GM23338 (cell line): ENCODE measurements around the gene CD82. TPM values are rescaled to one million over a fixed set of nuclear protein-coding genes. Genes with fewer than 3 reads are reported as not detected.
"Not testable (repeated sequence)": the region's sequence is repeated elsewhere in the genome, so short reads cannot be mapped to it uniquely, and the experiment has no call there.

Experiments used
- ATAC-seq: fragments of 200-7000 bp; cut with Tn5 transposase; 3 replicates; pipeline ENCODE4 v1.9.1; 2020
- DNase-seq: peaks from one replicate; pipeline ENCODE4 v3.0.0-alpha.2; 2015; ENCODE audit warnings: low spot score
- H2AFZ ChIP-seq: fragments of 200-600 bp; sonication (generic); 2 replicates; pipeline ENCODE4 v1.8.0; 2016; ENCODE audit warnings: antibody characterized with exemption, mild to moderate bottlenecking, moderate library complexity
- H3F3A ChIP-seq: fragments of 200-600 bp; sonication (generic); replicated peaks from 2 replicates; pipeline ENCODE4 v1.8.0; 2017; ENCODE audit warnings: antibody characterized with exemption, mixed run types, low read depth
- H3K27ac ChIP-seq: fragments of 200-600 bp; sonication (generic); 2 replicates; pipeline ENCODE4 v1.6.1; 2016; ENCODE audit warnings: low read depth
- H3K27me3 ChIP-seq: fragments of 200-600 bp; sonication (generic); 2 replicates; pipeline ENCODE4 v1.8.0; 2016; ENCODE audit warnings: mild to moderate bottlenecking, mixed run types, moderate library complexity; ENCODE audit not compliant: insufficient read depth
- H3K36me3 ChIP-seq: fragments of 200-600 bp; sonication (generic); 2 replicates; pipeline ENCODE4 v1.8.0; 2016; ENCODE audit warnings: mild to moderate bottlenecking; ENCODE audit not compliant: insufficient read depth
- H3K4me1 ChIP-seq: fragments of 200-600 bp; sonication (generic); 2 replicates; pipeline ENCODE4 v1.8.0; 2016; ENCODE audit warnings: mild to moderate bottlenecking, moderate library complexity; ENCODE audit not compliant: insufficient read depth
- H3K4me2 ChIP-seq: fragments of 200-600 bp; sonication (generic); 2 replicates; pipeline ENCODE4 v1.7.1; 2017; ENCODE audit warnings: mixed run types
- H3K4me3 ChIP-seq: fragments of 200-600 bp; sonication (generic); 2 replicates; pipeline ENCODE4 v1.6.1; 2016; ENCODE audit warnings: mixed run types
- H3K79me2 ChIP-seq: fragments of 200-600 bp; sonication (generic); replicated peaks from 2 replicates; pipeline ENCODE4 v1.8.0; 2017; ENCODE audit warnings: mild to moderate bottlenecking; ENCODE audit not compliant: insufficient read depth
- H3K9me2 ChIP-seq: fragments of 200-600 bp; sonication (generic); 2 replicates; pipeline ENCODE4 v1.8.0; 2017; ENCODE audit not compliant: insufficient read depth
- H4K20me1 ChIP-seq: fragments of 200-600 bp; sonication (generic); replicated peaks from 2 replicates; pipeline ENCODE4 v1.8.0; 2017; ENCODE audit warnings: mild to moderate bottlenecking; ENCODE audit not compliant: insufficient read depth
- H3K27ac Mint-ChIP-seq: 2 replicates; pipeline ENCODE4 v1.8.0; 2020; ENCODE audit warnings: inconsistent platforms, mild to moderate bottlenecking, moderate library complexity, mixed read lengths
- H3K27me3 Mint-ChIP-seq: 3 replicates; pipeline ENCODE4 v1.8.0; 2022; ENCODE audit warnings: low read depth, mild to moderate bottlenecking, moderate library complexity, mixed read lengths, inconsistent platforms; ENCODE audit not compliant: insufficient read depth, poor library complexity
- H3K36me3 Mint-ChIP-seq: 3 replicates; pipeline ENCODE4 v1.8.0; 2021; ENCODE audit warnings: low read depth, mild to moderate bottlenecking, inconsistent platforms, moderate library complexity, mixed read lengths
- H3K4me1 Mint-ChIP-seq: 3 replicates; pipeline ENCODE4 v1.8.0; 2020; ENCODE audit warnings: mild to moderate bottlenecking, inconsistent platforms, mixed read lengths
- H3K4me3 Mint-ChIP-seq: 3 replicates; pipeline ENCODE4 v1.8.0; 2021; ENCODE audit warnings: moderate library complexity, mild to moderate bottlenecking, inconsistent platforms, mixed read lengths
- H3K9me3 Mint-ChIP-seq: 3 replicates; pipeline ENCODE4 v1.8.0; 2020; ENCODE audit warnings: moderate library complexity, mild to moderate bottlenecking, inconsistent platforms, mixed read lengths
- CREB1 ChIP-seq: fragments of 250-450 bp; sonication (Bioruptor Pico); IDR thresholded peaks from 2 replicates; pipeline ENCODE4 v1.5.0; 2020; ENCODE audit warnings: low read depth, mild to moderate bottlenecking, moderate library complexity
- EZH2 ChIP-seq: fragments of 200-600 bp; sonication (generic); IDR thresholded peaks from one replicate; pipeline ENCODE4 v1.8.0; 2017; ENCODE audit warnings: antibody characterized with exemption, mild to moderate bottlenecking, low read depth; ENCODE audit not compliant: unreplicated experiment
- JUNB ChIP-seq: IDR thresholded peaks from one replicate; pipeline ENCODE4 v1.6.1; 2016; ENCODE audit warnings: antibody characterized with exemption; ENCODE audit not compliant: unreplicated experiment
- STAT1 ChIP-seq: IDR thresholded peaks from one replicate; pipeline ENCODE4 v1.6.1; 2016; ENCODE audit warnings: antibody characterized with exemption; ENCODE audit not compliant: unreplicated experiment
- ZNF331 ChIP-seq: fragments of 250-450 bp; sonication (Bioruptor Pico); IDR thresholded peaks from 2 replicates; pipeline ENCODE4 v1.5.0; 2020; ENCODE audit warnings: low read depth, mild to moderate bottlenecking, moderate library complexity
- polyA plus RNA-seq: library from polyadenylated mRNA; unstranded; fragments of >200 nt; fragmentation: Nextera tagmentation; extraction: Ambion mirVana; gene quantifications from 2 replicates; pipeline ENCODE4 v1.2.1, GENCODE V29; 2016
- total RNA-seq: library from RNA; depleted of rRNA; stranded (reverse); fragments of >200 nt; shearing (Covaris generic); gene quantifications from 2 replicates; pipeline ENCODE4 v1.2.3, GENCODE V29; 2014
- TF ChIP-seq, protein P1 (sequence below), 2 experiments: fragments of 200-600 bp in 1 of 2; sonication (generic) in 1 of 2; conservative IDR thresholded peaks; 2 replicates each; pipeline versions ENCODE4 v1.5.1 to v1.6.1; 2016 to 2017; ENCODE audit warnings: antibody characterized with exemption in 2 of 2, low read depth in 2 of 2, mild to moderate bottlenecking in 2 of 2, moderate library complexity in 1 of 2
- TF ChIP-seq, protein P2 (sequence below): IDR thresholded peaks from one replicate; pipeline ENCODE4 v1.6.1; 2018; ENCODE audit warnings: antibody characterized with exemption; ENCODE audit not compliant: unreplicated experiment
- TF ChIP-seq, protein P3 (sequence below): fragments of 250-450 bp; sonication (Bioruptor Pico); IDR thresholded peaks from 2 replicates; pipeline ENCODE4 v1.5.0; 2020; ENCODE audit warnings: mild to moderate bottlenecking, moderate library complexity

Gene CD82
- total and polyA plus RNA-seq, 2 experiments from 2014 or later = 4.4 to 4.9 TPM

DNA sequence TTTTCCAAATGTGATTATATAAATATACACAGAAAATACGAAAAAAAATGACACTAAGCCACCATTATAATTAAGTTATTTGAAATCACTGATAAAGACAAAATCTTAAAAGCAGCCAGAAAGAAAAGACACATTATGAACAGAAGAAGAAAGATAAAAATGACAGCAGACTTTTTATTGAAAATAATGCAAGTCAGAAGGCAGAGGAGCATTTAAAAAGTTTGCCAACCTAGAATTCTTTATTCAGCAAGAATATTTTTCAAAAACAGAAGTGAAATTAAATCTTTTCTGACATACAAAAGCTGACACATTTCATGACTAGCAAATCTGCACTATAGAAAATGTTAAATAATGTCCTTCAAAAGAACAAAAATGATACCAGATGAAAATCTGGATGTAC, 77.8 kb downstream of the CD82 start (continued):
- TF ChIP-seq, protein P1, sequence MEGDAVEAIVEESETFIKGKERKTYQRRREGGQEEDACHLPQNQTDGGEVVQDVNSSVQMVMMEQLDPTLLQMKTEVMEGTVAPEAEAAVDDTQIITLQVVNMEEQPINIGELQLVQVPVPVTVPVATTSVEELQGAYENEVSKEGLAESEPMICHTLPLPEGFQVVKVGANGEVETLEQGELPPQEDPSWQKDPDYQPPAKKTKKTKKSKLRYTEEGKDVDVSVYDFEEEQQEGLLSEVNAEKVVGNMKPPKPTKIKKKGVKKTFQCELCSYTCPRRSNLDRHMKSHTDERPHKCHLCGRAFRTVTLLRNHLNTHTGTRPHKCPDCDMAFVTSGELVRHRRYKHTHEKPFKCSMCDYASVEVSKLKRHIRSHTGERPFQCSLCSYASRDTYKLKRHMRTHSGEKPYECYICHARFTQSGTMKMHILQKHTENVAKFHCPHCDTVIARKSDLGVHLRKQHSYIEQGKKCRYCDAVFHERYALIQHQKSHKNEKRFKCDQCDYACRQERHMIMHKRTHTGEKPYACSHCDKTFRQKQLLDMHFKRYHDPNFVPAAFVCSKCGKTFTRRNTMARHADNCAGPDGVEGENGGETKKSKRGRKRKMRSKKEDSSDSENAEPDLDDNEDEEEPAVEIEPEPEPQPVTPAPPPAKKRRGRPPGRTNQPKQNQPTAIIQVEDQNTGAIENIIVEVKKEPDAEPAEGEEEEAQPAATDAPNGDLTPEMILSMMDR (conservative IDR thresholded peaks at IDR 0.05; ENCODE audit: low read depth in 2 of 2) = no peak
- TF ChIP-seq CREB1 (CRISPR knock-in tag) (no peak), ZNF331 (no peak), JUNB (no peak), EZH2 (no peak), STAT1 (no peak)
- TF ChIP-seq, protein P2, sequence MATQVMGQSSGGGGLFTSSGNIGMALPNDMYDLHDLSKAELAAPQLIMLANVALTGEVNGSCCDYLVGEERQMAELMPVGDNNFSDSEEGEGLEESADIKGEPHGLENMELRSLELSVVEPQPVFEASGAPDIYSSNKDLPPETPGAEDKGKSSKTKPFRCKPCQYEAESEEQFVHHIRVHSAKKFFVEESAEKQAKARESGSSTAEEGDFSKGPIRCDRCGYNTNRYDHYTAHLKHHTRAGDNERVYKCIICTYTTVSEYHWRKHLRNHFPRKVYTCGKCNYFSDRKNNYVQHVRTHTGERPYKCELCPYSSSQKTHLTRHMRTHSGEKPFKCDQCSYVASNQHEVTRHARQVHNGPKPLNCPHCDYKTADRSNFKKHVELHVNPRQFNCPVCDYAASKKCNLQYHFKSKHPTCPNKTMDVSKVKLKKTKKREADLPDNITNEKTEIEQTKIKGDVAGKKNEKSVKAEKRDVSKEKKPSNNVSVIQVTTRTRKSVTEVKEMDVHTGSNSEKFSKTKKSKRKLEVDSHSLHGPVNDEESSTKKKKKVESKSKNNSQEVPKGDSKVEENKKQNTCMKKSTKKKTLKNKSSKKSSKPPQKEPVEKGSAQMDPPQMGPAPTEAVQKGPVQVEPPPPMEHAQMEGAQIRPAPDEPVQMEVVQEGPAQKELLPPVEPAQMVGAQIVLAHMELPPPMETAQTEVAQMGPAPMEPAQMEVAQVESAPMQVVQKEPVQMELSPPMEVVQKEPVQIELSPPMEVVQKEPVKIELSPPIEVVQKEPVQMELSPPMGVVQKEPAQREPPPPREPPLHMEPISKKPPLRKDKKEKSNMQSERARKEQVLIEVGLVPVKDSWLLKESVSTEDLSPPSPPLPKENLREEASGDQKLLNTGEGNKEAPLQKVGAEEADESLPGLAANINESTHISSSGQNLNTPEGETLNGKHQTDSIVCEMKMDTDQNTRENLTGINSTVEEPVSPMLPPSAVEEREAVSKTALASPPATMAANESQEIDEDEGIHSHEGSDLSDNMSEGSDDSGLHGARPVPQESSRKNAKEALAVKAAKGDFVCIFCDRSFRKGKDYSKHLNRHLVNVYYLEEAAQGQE = no peak

DNA sequence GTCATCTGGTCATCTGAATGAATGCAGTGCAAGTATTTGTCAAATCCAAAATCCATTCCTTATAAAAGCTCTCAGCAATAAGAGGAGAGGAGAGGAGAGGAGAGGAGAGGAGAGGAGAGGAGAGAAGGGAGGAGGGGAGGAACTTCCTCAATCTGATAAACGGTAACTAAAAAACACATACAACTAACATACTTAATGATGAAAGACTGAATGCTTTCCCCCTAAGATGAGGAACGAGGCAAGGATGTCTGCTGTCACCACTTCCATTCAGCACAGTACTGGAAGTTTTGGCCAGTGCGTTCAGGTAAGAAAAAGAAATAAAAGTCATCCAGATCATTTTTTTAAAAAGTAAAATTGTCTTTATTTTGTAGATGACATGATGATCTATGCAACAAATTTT, 80.4 kb downstream of the CD82 start:
- Histone ChIP-seq H3K4me2 (no peak overlapping the region), H2AFZ (no peak overlapping the region), H3K4me3 (no peak overlapping the region), H4K20me1 (no peaks in the 10 kb centered on the region), H3K27me3 (no peaks in the 10 kb centered on the region), H3F3A (no peaks in the 10 kb centered on the region), H3K79me2 (no peaks in the 10 kb centered on the region), H3K27ac (no peak overlapping the region), H3K4me1 (no peaks in the 10 kb centered on the region), H3K36me3 (no peaks in the 10 kb centered on the region), H3K9me2 (no peaks in the 10 kb centered on the region)
- TF ChIP-seq, protein P3, sequence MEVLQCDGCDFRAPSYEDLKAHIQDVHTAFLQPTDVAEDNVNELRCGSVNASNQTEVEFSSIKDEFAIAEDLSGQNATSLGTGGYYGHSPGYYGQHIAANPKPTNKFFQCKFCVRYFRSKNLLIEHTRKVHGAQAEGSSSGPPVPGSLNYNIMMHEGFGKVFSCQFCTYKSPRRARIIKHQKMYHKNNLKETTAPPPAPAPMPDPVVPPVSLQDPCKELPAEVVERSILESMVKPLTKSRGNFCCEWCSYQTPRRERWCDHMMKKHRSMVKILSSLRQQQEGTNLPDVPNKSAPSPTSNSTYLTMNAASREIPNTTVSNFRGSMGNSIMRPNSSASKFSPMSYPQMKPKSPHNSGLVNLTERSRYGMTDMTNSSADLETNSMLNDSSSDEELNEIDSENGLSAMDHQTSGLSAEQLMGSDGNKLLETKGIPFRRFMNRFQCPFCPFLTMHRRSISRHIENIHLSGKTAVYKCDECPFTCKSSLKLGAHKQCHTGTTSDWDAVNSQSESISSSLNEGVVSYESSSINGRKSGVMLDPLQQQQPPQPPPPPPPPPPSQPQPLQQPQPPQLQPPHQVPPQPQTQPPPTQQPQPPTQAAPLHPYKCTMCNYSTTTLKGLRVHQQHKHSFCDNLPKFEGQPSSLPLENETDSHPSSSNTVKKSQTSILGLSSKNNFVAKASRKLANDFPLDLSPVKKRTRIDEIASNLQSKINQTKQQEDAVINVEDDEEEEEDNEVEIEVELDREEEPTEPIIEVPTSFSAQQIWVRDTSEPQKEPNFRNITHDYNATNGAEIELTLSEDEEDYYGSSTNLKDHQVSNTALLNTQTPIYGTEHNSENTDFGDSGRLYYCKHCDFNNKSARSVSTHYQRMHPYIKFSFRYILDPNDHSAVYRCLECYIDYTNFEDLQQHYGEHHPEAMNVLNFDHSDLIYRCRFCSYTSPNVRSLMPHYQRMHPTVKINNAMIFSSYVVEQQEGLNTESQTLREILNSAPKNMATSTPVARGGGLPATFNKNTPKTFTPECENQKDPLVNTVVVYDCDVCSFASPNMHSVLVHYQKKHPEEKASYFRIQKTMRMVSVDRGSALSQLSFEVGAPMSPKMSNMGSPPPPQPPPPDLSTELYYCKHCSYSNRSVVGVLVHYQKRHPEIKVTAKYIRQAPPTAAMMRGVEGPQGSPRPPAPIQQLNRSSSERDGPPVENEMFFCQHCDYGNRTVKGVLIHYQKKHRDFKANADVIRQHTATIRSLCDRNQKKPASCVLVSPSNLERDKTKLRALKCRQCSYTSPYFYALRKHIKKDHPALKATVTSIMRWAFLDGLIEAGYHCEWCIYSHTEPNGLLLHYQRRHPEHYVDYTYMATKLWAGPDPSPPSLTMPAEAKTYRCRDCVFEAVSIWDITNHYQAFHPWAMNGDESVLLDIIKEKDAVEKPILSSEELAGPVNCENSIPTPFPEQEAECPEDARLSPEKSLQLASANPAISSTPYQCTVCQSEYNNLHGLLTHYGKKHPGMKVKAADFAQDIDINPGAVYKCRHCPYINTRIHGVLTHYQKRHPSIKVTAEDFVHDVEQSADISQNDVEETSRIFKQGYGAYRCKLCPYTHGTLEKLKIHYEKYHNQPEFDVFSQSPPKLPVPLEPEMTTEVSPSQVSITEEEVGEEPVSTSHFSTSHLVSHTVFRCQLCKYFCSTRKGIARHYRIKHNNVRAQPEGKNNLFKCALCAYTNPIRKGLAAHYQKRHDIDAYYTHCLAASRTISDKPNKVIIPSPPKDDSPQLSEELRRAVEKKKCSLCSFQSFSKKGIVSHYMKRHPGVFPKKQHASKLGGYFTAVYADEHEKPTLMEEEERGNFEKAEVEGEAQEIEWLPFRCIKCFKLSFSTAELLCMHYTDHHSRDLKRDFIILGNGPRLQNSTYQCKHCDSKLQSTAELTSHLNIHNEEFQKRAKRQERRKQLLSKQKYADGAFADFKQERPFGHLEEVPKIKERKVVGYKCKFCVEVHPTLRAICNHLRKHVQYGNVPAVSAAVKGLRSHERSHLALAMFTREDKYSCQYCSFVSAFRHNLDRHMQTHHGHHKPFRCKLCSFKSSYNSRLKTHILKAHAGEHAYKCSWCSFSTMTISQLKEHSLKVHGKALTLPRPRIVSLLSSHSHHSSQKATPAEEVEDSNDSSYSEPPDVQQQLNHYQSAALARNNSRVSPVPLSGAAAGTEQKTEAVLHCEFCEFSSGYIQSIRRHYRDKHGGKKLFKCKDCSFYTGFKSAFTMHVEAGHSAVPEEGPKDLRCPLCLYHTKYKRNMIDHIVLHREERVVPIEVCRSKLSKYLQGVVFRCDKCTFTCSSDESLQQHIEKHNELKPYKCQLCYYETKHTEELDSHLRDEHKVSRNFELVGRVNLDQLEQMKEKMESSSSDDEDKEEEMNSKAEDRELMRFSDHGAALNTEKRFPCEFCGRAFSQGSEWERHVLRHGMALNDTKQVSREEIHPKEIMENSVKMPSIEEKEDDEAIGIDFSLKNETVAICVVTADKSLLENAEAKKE (CRISPR knock-in tag) = no peak
- TF ChIP-seq CREB1 (CRISPR knock-in tag) = no peak
- no peak for TF ChIP-seq STAT1
- no peaks in the 10 kb centered on the region for H3K4me1 Mint-ChIP-seq
- peaks cover 20% of the 10 kb centered on the region for H3K9me3 Mint-ChIP-seq
- H3K36me3 Mint-ChIP-seq = peaks cover 10% of the 10 kb centered on the region; the same call in 2 of the 3 replicates
- no peak for DNase-seq
- H3K27me3 Mint-ChIP-seq = no peaks in the 10 kb centered on the region
- H3K27ac Mint-ChIP-seq = no peak overlapping the region
- no peak for ATAC-seq
- no peak overlapping the region for H3K4me3 Mint-ChIP-seq

DNA sequence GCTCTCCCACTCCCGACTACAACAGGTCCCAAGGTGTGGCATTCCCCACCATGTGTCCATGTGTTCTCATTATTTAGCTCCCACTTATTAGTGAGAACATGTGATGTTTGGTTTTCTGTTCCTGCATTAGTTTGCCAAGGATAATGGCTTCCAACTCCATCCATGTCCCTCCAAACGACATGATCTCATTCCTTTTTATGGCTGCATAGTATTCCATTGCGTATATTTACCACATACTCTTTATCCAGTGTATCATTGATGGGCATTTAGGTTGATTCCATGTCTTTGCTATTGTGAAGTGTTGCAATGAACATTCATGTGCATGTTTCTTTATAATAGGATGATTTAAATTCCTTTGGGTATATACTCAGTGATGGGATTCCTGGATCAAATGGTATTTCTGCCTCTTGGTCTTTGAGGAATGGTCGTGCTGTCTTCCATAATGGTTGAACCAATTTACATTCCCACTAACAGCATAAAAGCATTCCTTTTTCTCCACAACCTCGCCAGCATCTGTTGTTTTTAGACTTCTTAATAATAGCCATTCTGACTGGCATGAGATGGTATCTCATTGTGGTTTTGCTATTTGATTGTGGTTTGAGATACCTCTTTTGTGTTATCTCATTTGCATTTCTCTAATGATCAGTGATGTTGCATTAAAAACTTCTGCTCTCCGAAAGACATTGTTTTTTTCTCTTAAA, 81.9 kb downstream of the CD82 start:
- H3K4me1 Mint-ChIP-seq, H3K36me3 Mint-ChIP-seq, DNase-seq: not testable (repeated sequence)

More for the DNA sequence above, 81.9 kb downstream of the CD82 start:
- not testable (repeated sequence) for H3K4me3 ChIP-seq, H3K79me2 ChIP-seq, H2AFZ ChIP-seq, H3K4me3 Mint-ChIP-seq, H3K27me3 Mint-ChIP-seq, ATAC-seq, H4K20me1 ChIP-seq, H3K9me2 ChIP-seq, H3K36me3 ChIP-seq, H3F3A ChIP-seq, H3K27ac Mint-ChIP-seq, H3K27me3 ChIP-seq, H3K4me1 ChIP-seq, H3K4me2 ChIP-seq, H3K27ac ChIP-seq
- H3K9me3 Mint-ChIP-seq = peaks cover 16% of the 10 kb centered on the region
